Endothelial cell of umbilical vein (primary cell): ENCODE data around the gene MTCL1. TPM values are rescaled to one million over a fixed set of nuclear protein-coding genes. Genes with fewer than 3 reads are reported as not detected.

Experiments used
- BruUV-seq: library from RNA; stranded (reverse); fragments of 400-500 nt; replicated peaks from 2 replicates; lab custom pipeline; 2021; lab: Mats Ljungman, UMichigan
- CTCF ChIA-PET: fragments of 300-600, 350-600 bp; sonication (Branson Sonifier 250); formaldehyde crosslinking; loops from one replicate; lab custom pipeline; 2021; ENCODE audit warnings: antibody characterized with exemption, inconsistent platforms; lab: Charles Lee
- POLR2A ChIA-PET: fragments of 300-600, 350-600 bp; sonication (Branson Sonifier 250); formaldehyde crosslinking; loops from one replicate; lab custom pipeline; 2021; ENCODE audit warnings: antibody characterized with exemption, inconsistent platforms; lab: Charles Lee
- DNase-seq: peaks from one replicate; pipeline ENCODE4 v3.0.0-alpha.2; 2011; ENCODE audit warnings: low read depth, low spot score
- FAIRE-seq: peaks from 2 replicates; lab custom pipeline; 2011; peaks lifted over from hg19 to GRCh38; lab: Jason Lieb, UNC
- H2AFZ ChIP-seq: 2 replicates; pipeline ENCODE4 v1.6.0; 2012; ENCODE audit warnings: low read depth, low read length, control low read depth, inconsistent platforms
- H3K27ac ChIP-seq: 2 replicates; pipeline ENCODE4 v1.5.1; 2011; ENCODE audit warnings: low read depth, mild to moderate bottlenecking, control low read depth, low read length, moderate library complexity; ENCODE audit not compliant: insufficient read depth
- H3K27me3 ChIP-seq, 2 experiments: 2 replicates each; pipeline versions ENCODE4 v1.6.0 to v1.6.1; 2011; ENCODE audit warnings: low read length in 2 of 2, mixed read lengths in 1 of 2; ENCODE audit not compliant: control insufficient read depth in 2 of 2, insufficient read depth in 2 of 2
- H3K36me3 ChIP-seq, 2 experiments: 2 replicates in 1 of 2; 3 replicates in 1 of 2; pipeline ENCODE4 v1.5.1; 2011; ENCODE audit warnings: low read length in 2 of 2, mild to moderate bottlenecking in 1 of 2, moderate library complexity in 1 of 2; ENCODE audit not compliant: control insufficient read depth in 2 of 2, insufficient read depth in 2 of 2; ENCODE audit errors: extremely low read depth in 1 of 2
- H3K4me1 ChIP-seq: 3 replicates; pipeline ENCODE4 v1.5.1; 2011; ENCODE audit warnings: mild to moderate bottlenecking, low read length; ENCODE audit not compliant: control insufficient read depth, insufficient read depth; ENCODE audit errors: extremely low read depth
- H3K4me2 ChIP-seq: 2 replicates; pipeline ENCODE4 v1.6.1; 2011; ENCODE audit warnings: low read length, control low read depth, mixed read lengths; ENCODE audit not compliant: insufficient read depth
- H3K4me3 ChIP-seq, 3 experiments: fragments of 200-600 bp in 1 of 3; sonication (generic), shearing (Covaris generic) in 1 of 3; replicated peaks in 1 of 3; 2 replicates each; pipeline ENCODE4 v1.5.1; 2011 to 2016; ENCODE audit warnings: control low read depth in 3 of 3, low read length in 3 of 3, mild to moderate bottlenecking in 2 of 3, inconsistent platforms in 1 of 3, low read depth in 1 of 3, moderate library complexity in 1 of 3; ENCODE audit not compliant: insufficient read depth in 1 of 3
- H3K79me2 ChIP-seq: 2 replicates; pipeline ENCODE4 v1.6.0; 2012; ENCODE audit warnings: low read length, inconsistent platforms; ENCODE audit not compliant: control insufficient read depth, insufficient read depth
- H3K9ac ChIP-seq: replicated peaks from 2 replicates; pipeline ENCODE3; 2011; ENCODE audit warnings: low read length, control low read depth; ENCODE audit not compliant: insufficient read depth; ENCODE audit errors: extremely low read depth
- H3K9me1 ChIP-seq: replicated peaks from 3 replicates; pipeline ENCODE4 v1.6.0; 2011; ENCODE audit warnings: mild to moderate bottlenecking, low read length; ENCODE audit not compliant: control insufficient read depth, insufficient read depth; ENCODE audit errors: extremely low read depth
- H3K9me3 ChIP-seq: replicated peaks from 2 replicates; pipeline ENCODE4 v1.5.1; 2012; ENCODE audit warnings: low read length, inconsistent platforms; ENCODE audit not compliant: control insufficient read depth, insufficient read depth
- H4K20me1 ChIP-seq: replicated peaks from 2 replicates; pipeline ENCODE3; 2011; ENCODE audit warnings: mild to moderate bottlenecking, low read length; ENCODE audit not compliant: control insufficient read depth, insufficient read depth; ENCODE audit errors: extremely low read depth
- CTCF ChIP-seq, 2 donors: IDR thresholded peaks; 1 replicate in 1 of 2; 2 replicates in 1 of 2; pipeline ENCODE4 v1.5.1; 2011; ENCODE audit warnings: low read length in 2 of 2, mild to moderate bottlenecking in 2 of 2, moderate library complexity in 2 of 2, control low read depth in 1 of 2, inconsistent platforms in 1 of 2, low read depth in 1 of 2; ENCODE audit not compliant: insufficient read depth in 1 of 2; ENCODE audit errors: extremely low read depth in 1 of 2
- EZH2 ChIP-seq: IDR thresholded peaks from 2 replicates; pipeline ENCODE4 v1.6.1; 2012; ENCODE audit warnings: borderline replicate concordance, low read depth, mild to moderate bottlenecking, moderate library complexity, low read length, inconsistent platforms; ENCODE audit not compliant: severe bottlenecking
- FOS ChIP-seq: IDR thresholded peaks from 2 replicates; pipeline ENCODE4 v1.6.1; 2011; ENCODE audit warnings: mild to moderate bottlenecking, low read length, moderate library complexity, borderline replicate concordance; ENCODE audit not compliant: insufficient read depth
- GATA2 ChIP-seq: IDR thresholded peaks from 2 replicates; pipeline ENCODE4 v1.7.0; 2011; ENCODE audit warnings: low read depth, mild to moderate bottlenecking, moderate library complexity, mixed read lengths, low read length; ENCODE audit not compliant: insufficient read length, insufficient read depth
- JUN ChIP-seq: IDR thresholded peaks from 2 replicates; pipeline ENCODE4 v1.6.1; 2011; ENCODE audit warnings: borderline replicate concordance, low read depth; ENCODE audit not compliant: insufficient read length, insufficient read depth
- MAX ChIP-seq: IDR thresholded peaks from 2 replicates; pipeline ENCODE4 v1.6.1; 2011; ENCODE audit not compliant: insufficient read depth, insufficient read length
- MYC ChIP-seq: IDR thresholded peaks from one replicate; pipeline ENCODE4 v1.6.1; 2011; ENCODE audit warnings: mild to moderate bottlenecking, low read depth, low read length
- POLR2A ChIP-seq: IDR thresholded peaks from 2 replicates; pipeline ENCODE4 v1.6.1; 2012; ENCODE audit warnings: low read depth, mild to moderate bottlenecking, control low read depth, low read length
- POLR2AphosphoS5 ChIP-seq: IDR thresholded peaks from 2 replicates; pipeline ENCODE4 v1.6.1; 2012; ENCODE audit warnings: low read depth, mild to moderate bottlenecking, control low read depth, low read length, moderate library complexity; ENCODE audit not compliant: insufficient read depth
- dilution Hi-C: fragments of 300-500 bp; cut with MboI; formaldehyde crosslinking; loops from one replicate; pipeline ENCODE4 v1.15.0; 2019; ENCODE audit warnings: low sequenced_read_pairs; ENCODE audit not compliant: extremely low pct_ligation_motif_present
- intact Hi-C: fragments of 100-400 bp; cut with micrococcal nuclease; formaldehyde crosslinking; loops from one replicate; pipeline ENCODE4 v1.10.0; 2022
- polyA plus RNA-seq, 4 experiments: library from polyadenylated mRNA; depleted of rRNA in 3 of 4; stranded (reverse) in 3 of 4; unstranded in 1 of 4; fragments of >200 nt; gene quantifications; 2 replicates each; pipeline versions ENCODE4 v1.2.1 to v1.2.3, GENCODE V29; 2011 to 2012; ENCODE audit warnings: missing spikeins in 1 of 4
- total RNA-seq: library from RNA; stranded (reverse); gene quantifications from 2 replicates; pipeline ENCODE4 v1.2.3, GENCODE V29; 2021

Gene MTCL1
- total and polyA plus RNA-seq, 2 donors (not counting 3 experiments of a cell fraction or from before 2014, with no cell fraction given) = 11.9 to 75.7 TPM

- intact Hi-C loops (no loop called here), dilution Hi-C loops (no loop called here)
- H2AFZ ChIP-seq = no peak overlapping the region
- CTCF ChIA-PET = interaction anchor here (1.1 to 2.6 kb wide), 5 partner anchors 9 to 81 kb away, joined by 3 to 11 read pairs (median 5); no protein-coding TSS in a partner anchor
- no peaks in the 10 kb centered on the region for H3K79me2 ChIP-seq
- H3K4me1 ChIP-seq = peaks cover 11% of the 10 kb centered on the region
- FAIRE-seq (no peak), DNase-seq (peak; percentile 31)
- no peak overlapping the region for H3K4me3 ChIP-seq
- no peaks in the 10 kb centered on the region for H3K9me3 ChIP-seq
- TF ChIP-seq EZH2 (no peak), POLR2A (no peak), JUN (no peak), MAX (no peak), CTCF (IDR thresholded peaks at IDR 0.05; ENCODE audit: extremely low read depth in 1 of 2, insufficient read depth in 1 of 2, low read depth in 1 of 2, low read length in 2 of 2) (no peak), FOS (no peak), POLR2AphosphoS5 (no peak), GATA2 (no peak), MYC (no peak)
- no peaks in the 10 kb centered on the region for H3K27me3 ChIP-seq
- peaks cover 0 to 2% of the 10 kb centered on the region in 2 experiments for H3K36me3 ChIP-seq
- BruUV-seq = no TSS peak
- no peak overlapping the region for H3K9ac ChIP-seq
- no peaks in the 10 kb centered on the region for H3K9me1 ChIP-seq
- no peak overlapping the region for H3K4me2 ChIP-seq
- no peaks in the 10 kb centered on the region for H4K20me1 ChIP-seq
- POLR2A ChIA-PET = no interaction called here
- H3K27ac ChIP-seq = no peak overlapping the region
Observed at GRCh38 chr18:8777846-8778245, 72.5 kb downstream of the MTCL1 start.
